DOHH2 (cell line): ENCODE data around the gene GAGE12C.
"Not testable (repeated sequence)": the region's sequence is repeated elsewhere in the genome, so short reads cannot be mapped to it uniquely, and the experiment has no call there.

Source experiments
- EZH2phosphoT487 ChIP-seq: fragments of 200-600 bp; sonication (generic); IDR thresholded peaks from 2 replicates; pipeline ENCODE4 v1.6.1; 2017; ENCODE audit warnings: borderline replicate concordance, mild to moderate bottlenecking, antibody characterized with exemption, low read length, moderate library complexity, mixed read lengths
- TF ChIP-seq, protein P1 (sequence below): fragments of 200-600 bp; sonication (generic); IDR thresholded peaks from one replicate; pipeline ENCODE4 v1.5.1; 2014; ENCODE audit warnings: antibody characterized with exemption, mild to moderate bottlenecking, low read depth, low read length; ENCODE audit not compliant: poor library complexity, severe bottlenecking

GRCh38 chrX:49560542-49560941, 28.6 kb downstream of the GAGE12C start, which contains the start of gene GAGE12F:
- TF ChIP-seq, protein P1, sequence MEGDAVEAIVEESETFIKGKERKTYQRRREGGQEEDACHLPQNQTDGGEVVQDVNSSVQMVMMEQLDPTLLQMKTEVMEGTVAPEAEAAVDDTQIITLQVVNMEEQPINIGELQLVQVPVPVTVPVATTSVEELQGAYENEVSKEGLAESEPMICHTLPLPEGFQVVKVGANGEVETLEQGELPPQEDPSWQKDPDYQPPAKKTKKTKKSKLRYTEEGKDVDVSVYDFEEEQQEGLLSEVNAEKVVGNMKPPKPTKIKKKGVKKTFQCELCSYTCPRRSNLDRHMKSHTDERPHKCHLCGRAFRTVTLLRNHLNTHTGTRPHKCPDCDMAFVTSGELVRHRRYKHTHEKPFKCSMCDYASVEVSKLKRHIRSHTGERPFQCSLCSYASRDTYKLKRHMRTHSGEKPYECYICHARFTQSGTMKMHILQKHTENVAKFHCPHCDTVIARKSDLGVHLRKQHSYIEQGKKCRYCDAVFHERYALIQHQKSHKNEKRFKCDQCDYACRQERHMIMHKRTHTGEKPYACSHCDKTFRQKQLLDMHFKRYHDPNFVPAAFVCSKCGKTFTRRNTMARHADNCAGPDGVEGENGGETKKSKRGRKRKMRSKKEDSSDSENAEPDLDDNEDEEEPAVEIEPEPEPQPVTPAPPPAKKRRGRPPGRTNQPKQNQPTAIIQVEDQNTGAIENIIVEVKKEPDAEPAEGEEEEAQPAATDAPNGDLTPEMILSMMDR, result not testable (repeated sequence)
- TF ChIP-seq EZH2phosphoT487, result not testable (repeated sequence)
